ENCODE measurements around the gene ABLIM2.

Gene ABLIM2

GRCh38 chr4:8163026-8163425 is 4.4 kb upstream of the ABLIM2 start:
- no peak for DNase-seq (ENCODE audit: low spot score)
- H3K27ac Mint-ChIP-seq: no peak overlapping the region
- H3K27me3 Mint-ChIP-seq (ENCODE audit: low read depth): peaks cover 12% of the 10 kb centered on the region
- H3K9me3 Mint-ChIP-seq: peaks cover under 1% of the 10 kb centered on the region
- no peak overlapping the region for H3K4me3 Mint-ChIP-seq
- H3K36me3 Mint-ChIP-seq (ENCODE audit: low read depth): peaks cover 2% of the 10 kb centered on the region
- peaks cover 6% of the 10 kb centered on the region for H3K4me1 Mint-ChIP-seq (ENCODE audit: low read depth)

- Mint-ChIP-seq H3K27me3 (ENCODE audit: low read depth) (peaks cover 13% of the 10 kb centered on the region), H3K4me3 (no peak overlapping the region), H3K36me3 (ENCODE audit: low read depth) (peaks cover 2% of the 10 kb centered on the region), H3K4me1 (ENCODE audit: low read depth) (peaks cover 6% of the 10 kb centered on the region), H3K9me3 (no peaks in the 10 kb centered on the region), H3K27ac (no peak overlapping the region)
- no peak for DNase-seq (ENCODE audit: low spot score)
Observed at GRCh38 chr4:8162625-8163024, 4.0 kb upstream of the ABLIM2 start.

- Mint-ChIP-seq H3K9me3 (no peaks in the 10 kb centered on the region), H3K27me3 (ENCODE audit: low read depth) (peaks cover 23% of the 10 kb centered on the region), H3K4me1 (ENCODE audit: low read depth) (peaks cover 6% of the 10 kb centered on the region), H3K4me3 (peak overlapping the region; percentile 10), H3K36me3 (ENCODE audit: low read depth) (peaks cover 2% of the 10 kb centered on the region), H3K27ac (no peak overlapping the region)
- DNase-seq (ENCODE audit: low spot score): no peak
Observed at GRCh38 chr4:8160572-8160971, 2.0 kb upstream of the ABLIM2 start.

GRCh38 chr4:8160233-8160560 is 1.6 kb upstream of the ABLIM2 start:
- Mint-ChIP-seq H3K36me3 (ENCODE audit: low read depth) (peaks cover 2% of the 10 kb centered on the region), H3K4me3 (no peak overlapping the region), H3K4me1 (ENCODE audit: low read depth) (peaks cover 6% of the 10 kb centered on the region), H3K27me3 (ENCODE audit: low read depth) (peaks cover 26% of the 10 kb centered on the region), H3K27ac (no peak overlapping the region), H3K9me3 (no peaks in the 10 kb centered on the region)
- DNase-seq (ENCODE audit: low spot score): no peak

- Mint-ChIP-seq H3K4me3 (peak overlapping the region; percentile 47), H3K36me3 (ENCODE audit: low read depth) (peaks cover 2% of the 10 kb centered on the region), H3K27ac (no peak overlapping the region), H3K27me3 (ENCODE audit: low read depth) (peaks cover 26% of the 10 kb centered on the region), H3K9me3 (no peaks in the 10 kb centered on the region), H3K4me1 (ENCODE audit: low read depth) (peaks cover 6% of the 10 kb centered on the region)
- DNase-seq (ENCODE audit: low spot score): no peak
Observed at GRCh38 chr4:8159537-8160232, 1.1 kb upstream of the ABLIM2 start.

GRCh38 chr4:8157944-8158709 is 486 bp downstream of the ABLIM2 start:
- Mint-ChIP-seq H3K4me1 (ENCODE audit: low read depth) (peaks cover 6% of the 10 kb centered on the region), H3K36me3 (ENCODE audit: low read depth) (peaks cover 2% of the 10 kb centered on the region), H3K9me3 (no peaks in the 10 kb centered on the region), H3K27ac (no peak overlapping the region), H3K4me3 (peak overlapping the region; percentile 40), H3K27me3 (ENCODE audit: low read depth) (peaks cover 26% of the 10 kb centered on the region)
- no peak for DNase-seq (ENCODE audit: low spot score)

- DNase-seq (ENCODE audit: low spot score): no peak
- Mint-ChIP-seq H3K27ac (no peak overlapping the region), H3K4me1 (ENCODE audit: low read depth) (peaks cover 6% of the 10 kb centered on the region), H3K9me3 (no peaks in the 10 kb centered on the region), H3K4me3 (peak overlapping the region; percentile 50), H3K27me3 (ENCODE audit: low read depth) (peaks cover 26% of the 10 kb centered on the region), H3K36me3 (ENCODE audit: low read depth) (peaks cover 2% of the 10 kb centered on the region)
Observed at GRCh38 chr4:8157496-8157895, 1.1 kb downstream of the ABLIM2 start.

GRCh38 chr4:8156617-8157016 is 2.0 kb downstream of the ABLIM2 start:
- DNase-seq (ENCODE audit: low spot score): no peak
- no peaks in the 10 kb centered on the region for H3K9me3 Mint-ChIP-seq
- no peak overlapping the region for H3K27ac Mint-ChIP-seq
- peaks cover 26% of the 10 kb centered on the region for H3K27me3 Mint-ChIP-seq (ENCODE audit: low read depth)
- H3K36me3 Mint-ChIP-seq (ENCODE audit: low read depth): peaks cover 2% of the 10 kb centered on the region
- H3K4me1 Mint-ChIP-seq (ENCODE audit: low read depth): peaks cover 6% of the 10 kb centered on the region
- no peak overlapping the region for H3K4me3 Mint-ChIP-seq

- peaks cover 2% of the 10 kb centered on the region for H3K36me3 Mint-ChIP-seq (ENCODE audit: low read depth)
- no peak overlapping the region for H3K4me3 Mint-ChIP-seq
- no peak overlapping the region for H3K27ac Mint-ChIP-seq
- peaks cover 6% of the 10 kb centered on the region for H3K4me1 Mint-ChIP-seq (ENCODE audit: low read depth)
- DNase-seq (ENCODE audit: low spot score): no peak
- peaks cover 26% of the 10 kb centered on the region for H3K27me3 Mint-ChIP-seq (ENCODE audit: low read depth)
- no peaks in the 10 kb centered on the region for H3K9me3 Mint-ChIP-seq
Observed at GRCh38 chr4:8155660-8156421, 2.8 kb downstream of the ABLIM2 start.

GRCh38 chr4:8155048-8155447 is 3.6 kb downstream of the ABLIM2 start:
- no peak for DNase-seq (ENCODE audit: low spot score)
- H3K27ac Mint-ChIP-seq: no peak overlapping the region

GRCh38 chr4:8153441-8153840 is 5.2 kb downstream of the ABLIM2 start:
- Mint-ChIP-seq H3K27me3 (ENCODE audit: low read depth) (peaks cover 14% of the 10 kb centered on the region), H3K4me1 (ENCODE audit: low read depth) (no peaks in the 10 kb centered on the region), H3K4me3 (no peak overlapping the region), H3K27ac (no peak overlapping the region), H3K9me3 (no peaks in the 10 kb centered on the region), H3K36me3 (ENCODE audit: low read depth) (no peaks in the 10 kb centered on the region)
- DNase-seq (ENCODE audit: low spot score): no peak

More at GRCh38 chr4:8155048-8155447, 3.6 kb downstream of the ABLIM2 start:
- Mint-ChIP-seq H3K9me3 (no peaks in the 10 kb centered on the region), H3K4me1 (ENCODE audit: low read depth) (peaks cover 6% of the 10 kb centered on the region), H3K27me3 (ENCODE audit: low read depth) (peaks cover 24% of the 10 kb centered on the region), H3K36me3 (ENCODE audit: low read depth) (peaks cover 2% of the 10 kb centered on the region), H3K4me3 (no peak overlapping the region)

GRCh38 chr4:8152865-8153257 is 5.8 kb downstream of the ABLIM2 start:
- Mint-ChIP-seq H3K27me3 (ENCODE audit: low read depth) (peaks cover 14% of the 10 kb centered on the region), H3K27ac (no peak overlapping the region), H3K4me1 (ENCODE audit: low read depth) (no peaks in the 10 kb centered on the region), H3K4me3 (no peak overlapping the region), H3K36me3 (ENCODE audit: low read depth) (no peaks in the 10 kb centered on the region), H3K9me3 (no peaks in the 10 kb centered on the region)
- no peak for DNase-seq (ENCODE audit: low spot score)

- Mint-ChIP-seq H3K4me1 (ENCODE audit: low read depth) (no peaks in the 10 kb centered on the region), H3K27ac (no peak overlapping the region), H3K36me3 (ENCODE audit: low read depth) (no peaks in the 10 kb centered on the region), H3K27me3 (ENCODE audit: low read depth) (peaks cover 10% of the 10 kb centered on the region), H3K4me3 (no peak overlapping the region), H3K9me3 (no peaks in the 10 kb centered on the region)
- DNase-seq (ENCODE audit: low spot score): no peak
Observed at GRCh38 chr4:8152090-8152864, 6.3 kb downstream of the ABLIM2 start.

Measured in T-helper 2 cell treated with Interferon-gamma antibody and Interleukin-4, amounts not matched to agents 5 μg/mL and 100 μg/mL, for 36 hours (primary cell).